HepG2 (cell line): ENCODE results near the gene ZMIZ1. TPM values are rescaled to one million over a fixed set of nuclear protein-coding genes. Genes with fewer than 3 reads are reported as not detected.

Source experiments
- ARNTL ChIP-seq: sonication (generic); formaldehyde crosslinking; IDR thresholded peaks from 2 replicates; pipeline ENCODE4 v1.4.0; 2020; ENCODE audit warnings: mild to moderate bottlenecking, missing genetic modification reagents
- FOXK1 ChIP-seq: sonication (generic); formaldehyde crosslinking; IDR thresholded peaks from 2 replicates; pipeline ENCODE4 v1.4.0; 2020; ENCODE audit warnings: low read depth, missing genetic modification reagents, borderline replicate concordance
- ISL2 ChIP-seq: sonication (generic); formaldehyde crosslinking; IDR thresholded peaks from 2 replicates; pipeline ENCODE4 v1.5.0; 2020; ENCODE audit warnings: missing genetic modification reagents
- KAT8 ChIP-seq: IDR thresholded peaks from 2 replicates; pipeline ENCODE4 v1.6.1; 2016; ENCODE audit warnings: missing genetic modification reagents, missing compliant biosample characterization
- KDM3A ChIP-seq: IDR thresholded peaks from 2 replicates; pipeline ENCODE4 v1.6.1; 2018; ENCODE audit warnings: low read depth, missing compliant biosample characterization
- PHF20 ChIP-seq: sonication (generic); formaldehyde crosslinking; IDR thresholded peaks from 2 replicates; pipeline ENCODE4 v1.5.0; 2020; ENCODE audit warnings: mild to moderate bottlenecking, missing genetic modification reagents
- RCOR2 ChIP-seq: IDR thresholded peaks from 2 replicates; pipeline ENCODE4 v1.6.1; 2016; ENCODE audit warnings: missing biosample characterization, missing genetic modification reagents
- SIN3B ChIP-seq: fragments of 150-350 bp; IDR thresholded peaks from 2 replicates; pipeline ENCODE4 v1.6.1; 2014; ENCODE audit warnings: low read length
- WIZ ChIP-seq: sonication (generic); formaldehyde crosslinking; IDR thresholded peaks from 2 replicates; pipeline ENCODE4 v1.5.1; 2020; ENCODE audit warnings: mild to moderate bottlenecking, missing genetic modification reagents
- ZBTB38 ChIP-seq: sonication (generic); formaldehyde crosslinking; IDR thresholded peaks from 2 replicates; pipeline ENCODE4 v1.5.1; 2020; ENCODE audit warnings: mild to moderate bottlenecking, missing genetic modification reagents
- ZNF207 ChIP-seq: fragments of 450-650 bp; IDR thresholded peaks from 2 replicates; pipeline ENCODE4 v1.6.1; 2016; ENCODE audit warnings: antibody characterized with exemption, borderline replicate concordance
- ZNF234 ChIP-seq: sonication (generic); formaldehyde crosslinking; conservative IDR thresholded peaks from 2 replicates; pipeline ENCODE4 v1.5.1; 2020; ENCODE audit warnings: mild to moderate bottlenecking, missing genetic modification reagents
- ZNF430 ChIP-seq: sonication (generic); formaldehyde crosslinking; IDR thresholded peaks from 2 replicates; pipeline ENCODE4 v1.9.0; 2021; ENCODE audit warnings: mild to moderate bottlenecking, missing genetic modification reagents
- ZNF570 ChIP-seq: sonication (generic); formaldehyde crosslinking; IDR thresholded peaks from 2 replicates; pipeline ENCODE4 v1.4.0; 2020; ENCODE audit warnings: mild to moderate bottlenecking, missing genetic modification reagents, borderline replicate concordance
- ZNF572 ChIP-seq: sonication (generic); formaldehyde crosslinking; IDR thresholded peaks from 2 replicates; pipeline ENCODE4 v1.5.1; 2020; ENCODE audit warnings: mild to moderate bottlenecking, missing genetic modification reagents
- ZNF747 ChIP-seq: sonication (generic); formaldehyde crosslinking; IDR thresholded peaks from 2 replicates; pipeline ENCODE4 v1.8.1; 2023; ENCODE audit warnings: missing genetic modification reagents, mild to moderate bottlenecking, borderline replicate concordance
- ZNF768 ChIP-seq: sonication (generic); formaldehyde crosslinking; IDR thresholded peaks from 2 replicates; pipeline ENCODE4 v1.4.0; 2020; ENCODE audit warnings: missing genetic modification reagents
- polyA plus RNA-seq, 8 experiments: library from polyadenylated mRNA; depleted of rRNA in 3 of 8; stranded (reverse) in 7 of 8; unstranded in 1 of 8; fragments of >200 nt; fragmentation: Illumina TruSeq in 4 of 8; extraction: Trizol in 4 of 8; gene quantifications; 2 replicates each; pipeline versions ENCODE4 v1.2.1 to v1.2.3, GENCODE V29; 2011 to 2016; ENCODE audit warnings: low read depth in 4 of 8, missing spikeins in 1 of 8, mixed read lengths in 1 of 8; ENCODE audit not compliant: insufficient read depth in 1 of 8
- total RNA-seq, 5 experiments: library from RNA; depleted of rRNA; stranded (reverse); fragments of >200 nt; fragmentation: Illumina TruSeq; extraction: Trizol; gene quantifications; 2 replicates each; pipeline ENCODE4 v1.2.3, GENCODE V29; 2016; ENCODE audit warnings: low read depth in 1 of 5
- TF ChIP-seq, protein P1 (sequence below): sonication (generic); formaldehyde crosslinking; IDR thresholded peaks from 2 replicates; pipeline ENCODE4 v1.4.0; 2020; ENCODE audit warnings: missing genetic modification reagents, low read depth, mild to moderate bottlenecking, borderline replicate concordance
- TF ChIP-seq, protein P2 (sequence below): sonication (generic); formaldehyde crosslinking; IDR thresholded peaks from 2 replicates; pipeline ENCODE4 v1.5.0; 2020; ENCODE audit warnings: missing genetic modification reagents
- TF ChIP-seq, protein P3 (sequence below): sonication (generic); formaldehyde crosslinking; conservative IDR thresholded peaks from 2 replicates; pipeline ENCODE4 v1.8.0; 2022; ENCODE audit warnings: missing genetic modification reagents
- TF ChIP-seq, protein P4 (sequence below): sonication (generic); formaldehyde crosslinking; IDR thresholded peaks from 2 replicates; pipeline ENCODE4 v1.5.0; 2020; ENCODE audit warnings: missing genetic modification reagents
- TF ChIP-seq, protein P5 (sequence below): sonication (generic); formaldehyde crosslinking; IDR thresholded peaks from 2 replicates; pipeline ENCODE4 v1.4.0; 2020; ENCODE audit warnings: low read depth, missing genetic modification reagents

Gene ZMIZ1
- total and polyA plus RNA-seq, 2 of the 13 experiments (the other 11 are each of a cell fraction or from before 2014, with no cell fraction given) = 5.3 to 10.2 TPM

DNA sequence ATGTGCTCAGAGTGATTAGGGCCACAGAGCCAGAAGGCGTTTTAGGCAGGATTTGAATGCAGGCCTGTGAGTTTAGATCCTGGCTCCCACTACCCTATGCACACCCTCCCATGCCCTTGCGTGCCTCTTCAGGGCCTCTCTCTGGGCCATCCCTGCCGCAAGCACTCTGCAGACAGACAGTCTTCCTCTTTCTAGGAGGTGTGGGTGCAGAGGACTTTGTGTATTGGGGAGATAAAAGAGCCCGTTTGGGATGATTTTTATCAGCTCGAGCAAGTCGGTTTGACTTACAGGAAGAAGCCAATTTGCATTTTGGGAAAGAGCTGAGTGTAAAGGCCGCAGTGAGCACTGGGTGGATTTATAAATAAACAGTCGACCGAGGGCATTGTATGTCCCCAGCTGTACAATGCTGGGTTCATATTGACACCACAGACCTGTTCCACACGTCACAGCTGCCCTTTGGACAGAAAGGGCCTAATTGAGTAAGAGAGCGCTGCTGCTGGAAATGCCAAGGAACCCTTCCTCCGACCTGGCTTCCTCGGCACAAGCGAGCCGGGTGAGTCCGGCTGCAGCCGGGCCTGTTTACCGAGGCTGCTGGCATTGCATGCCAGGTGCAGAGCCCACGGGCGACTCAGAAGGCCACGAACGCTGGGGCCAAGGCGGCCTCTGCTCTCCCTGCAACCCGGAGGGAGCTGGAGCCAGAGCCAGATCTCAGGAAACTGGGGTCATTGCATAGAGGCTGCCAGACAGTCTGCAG is 25.1 kb downstream of the ZMIZ1 start (continued):
- TF ChIP-seq ARNTL (CRISPR knock-in tag) = peak; percentile 69
- TF ChIP-seq, protein P1, sequence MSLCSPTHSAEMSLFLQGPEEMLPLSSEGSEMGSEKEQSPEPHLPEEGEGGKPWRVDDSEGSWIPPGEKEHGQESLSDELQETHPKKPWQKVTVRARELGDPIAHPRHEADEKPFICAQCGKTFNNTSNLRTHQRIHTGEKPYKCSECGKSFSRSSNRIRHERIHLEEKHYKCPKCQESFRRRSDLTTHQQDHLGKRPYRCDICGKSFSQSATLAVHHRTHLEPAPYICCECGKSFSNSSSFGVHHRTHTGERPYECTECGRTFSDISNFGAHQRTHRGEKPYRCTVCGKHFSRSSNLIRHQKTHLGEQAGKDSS (CRISPR knock-in tag) = 0 out of 2 replicates have a peak, but pooled peaks have one; percentile 17
- TF ChIP-seq ZNF572 (CRISPR knock-in tag) = no peak
- no peak for TF ChIP-seq WIZ (CRISPR knock-in tag)
- TF ChIP-seq ZNF207 = no peak
- TF ChIP-seq, protein P2, sequence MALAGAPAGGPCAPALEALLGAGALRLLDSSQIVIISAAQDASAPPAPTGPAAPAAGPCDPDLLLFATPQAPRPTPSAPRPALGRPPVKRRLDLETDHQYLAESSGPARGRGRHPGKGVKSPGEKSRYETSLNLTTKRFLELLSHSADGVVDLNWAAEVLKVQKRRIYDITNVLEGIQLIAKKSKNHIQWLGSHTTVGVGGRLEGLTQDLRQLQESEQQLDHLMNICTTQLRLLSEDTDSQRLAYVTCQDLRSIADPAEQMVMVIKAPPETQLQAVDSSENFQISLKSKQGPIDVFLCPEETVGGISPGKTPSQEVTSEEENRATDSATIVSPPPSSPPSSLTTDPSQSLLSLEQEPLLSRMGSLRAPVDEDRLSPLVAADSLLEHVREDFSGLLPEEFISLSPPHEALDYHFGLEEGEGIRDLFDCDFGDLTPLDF (CRISPR knock-in tag) = 0 out of 2 replicates have a peak, but pooled peaks have one; percentile 35
- no peak; the same call in 1 of the 2 replicates for TF ChIP-seq RCOR2 (CRISPR knock-in tag)
- TF ChIP-seq SIN3B = no peak
- no peak for TF ChIP-seq ZNF570 (CRISPR knock-in tag)
- TF ChIP-seq ZNF747 (CRISPR knock-in tag) = 0 out of 2 replicates have a peak, but pooled peaks have one; percentile 28
- TF ChIP-seq FOXK1 (CRISPR knock-in tag) = peak; percentile 95
- TF ChIP-seq, protein P3, sequence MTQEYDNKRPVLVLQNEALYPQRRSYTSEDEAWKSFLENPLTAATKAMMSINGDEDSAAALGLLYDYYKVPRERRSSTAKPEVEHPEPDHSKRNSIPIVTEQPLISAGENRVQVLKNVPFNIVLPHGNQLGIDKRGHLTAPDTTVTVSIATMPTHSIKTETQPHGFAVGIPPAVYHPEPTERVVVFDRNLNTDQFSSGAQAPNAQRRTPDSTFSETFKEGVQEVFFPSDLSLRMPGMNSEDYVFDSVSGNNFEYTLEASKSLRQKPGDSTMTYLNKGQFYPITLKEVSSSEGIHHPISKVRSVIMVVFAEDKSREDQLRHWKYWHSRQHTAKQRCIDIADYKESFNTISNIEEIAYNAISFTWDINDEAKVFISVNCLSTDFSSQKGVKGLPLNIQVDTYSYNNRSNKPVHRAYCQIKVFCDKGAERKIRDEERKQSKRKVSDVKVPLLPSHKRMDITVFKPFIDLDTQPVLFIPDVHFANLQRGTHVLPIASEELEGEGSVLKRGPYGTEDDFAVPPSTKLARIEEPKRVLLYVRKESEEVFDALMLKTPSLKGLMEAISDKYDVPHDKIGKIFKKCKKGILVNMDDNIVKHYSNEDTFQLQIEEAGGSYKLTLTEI (CRISPR knock-in tag) = no peak
- no peak for TF ChIP-seq ZNF234 (CRISPR knock-in tag)
- peak; percentile 11; the same call in 1 of the 2 replicates for TF ChIP-seq ZNF768 (CRISPR knock-in tag)
- TF ChIP-seq KDM3A (CRISPR knock-in tag) = peak; percentile 88; the same call in 1 of the 2 replicates
- TF ChIP-seq ISL2 (CRISPR knock-in tag) = peak; percentile 76; the same call in 1 of the 2 replicates
- TF ChIP-seq, protein P4, sequence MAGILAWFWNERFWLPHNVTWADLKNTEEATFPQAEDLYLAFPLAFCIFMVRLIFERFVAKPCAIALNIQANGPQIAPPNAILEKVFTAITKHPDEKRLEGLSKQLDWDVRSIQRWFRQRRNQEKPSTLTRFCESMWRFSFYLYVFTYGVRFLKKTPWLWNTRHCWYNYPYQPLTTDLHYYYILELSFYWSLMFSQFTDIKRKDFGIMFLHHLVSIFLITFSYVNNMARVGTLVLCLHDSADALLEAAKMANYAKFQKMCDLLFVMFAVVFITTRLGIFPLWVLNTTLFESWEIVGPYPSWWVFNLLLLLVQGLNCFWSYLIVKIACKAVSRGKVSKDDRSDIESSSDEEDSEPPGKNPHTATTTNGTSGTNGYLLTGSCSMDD = no peak
- peak; percentile 20; the same call in 1 of the 2 replicates for TF ChIP-seq ZBTB38 (CRISPR knock-in tag)
- peak; percentile 76 for TF ChIP-seq ZNF430 (CRISPR knock-in tag)
- no peak for TF ChIP-seq PHF20
- TF ChIP-seq KAT8 (CRISPR knock-in tag) = peak; percentile 62; the same call in 1 of the 2 replicates
- TF ChIP-seq, protein P5, sequence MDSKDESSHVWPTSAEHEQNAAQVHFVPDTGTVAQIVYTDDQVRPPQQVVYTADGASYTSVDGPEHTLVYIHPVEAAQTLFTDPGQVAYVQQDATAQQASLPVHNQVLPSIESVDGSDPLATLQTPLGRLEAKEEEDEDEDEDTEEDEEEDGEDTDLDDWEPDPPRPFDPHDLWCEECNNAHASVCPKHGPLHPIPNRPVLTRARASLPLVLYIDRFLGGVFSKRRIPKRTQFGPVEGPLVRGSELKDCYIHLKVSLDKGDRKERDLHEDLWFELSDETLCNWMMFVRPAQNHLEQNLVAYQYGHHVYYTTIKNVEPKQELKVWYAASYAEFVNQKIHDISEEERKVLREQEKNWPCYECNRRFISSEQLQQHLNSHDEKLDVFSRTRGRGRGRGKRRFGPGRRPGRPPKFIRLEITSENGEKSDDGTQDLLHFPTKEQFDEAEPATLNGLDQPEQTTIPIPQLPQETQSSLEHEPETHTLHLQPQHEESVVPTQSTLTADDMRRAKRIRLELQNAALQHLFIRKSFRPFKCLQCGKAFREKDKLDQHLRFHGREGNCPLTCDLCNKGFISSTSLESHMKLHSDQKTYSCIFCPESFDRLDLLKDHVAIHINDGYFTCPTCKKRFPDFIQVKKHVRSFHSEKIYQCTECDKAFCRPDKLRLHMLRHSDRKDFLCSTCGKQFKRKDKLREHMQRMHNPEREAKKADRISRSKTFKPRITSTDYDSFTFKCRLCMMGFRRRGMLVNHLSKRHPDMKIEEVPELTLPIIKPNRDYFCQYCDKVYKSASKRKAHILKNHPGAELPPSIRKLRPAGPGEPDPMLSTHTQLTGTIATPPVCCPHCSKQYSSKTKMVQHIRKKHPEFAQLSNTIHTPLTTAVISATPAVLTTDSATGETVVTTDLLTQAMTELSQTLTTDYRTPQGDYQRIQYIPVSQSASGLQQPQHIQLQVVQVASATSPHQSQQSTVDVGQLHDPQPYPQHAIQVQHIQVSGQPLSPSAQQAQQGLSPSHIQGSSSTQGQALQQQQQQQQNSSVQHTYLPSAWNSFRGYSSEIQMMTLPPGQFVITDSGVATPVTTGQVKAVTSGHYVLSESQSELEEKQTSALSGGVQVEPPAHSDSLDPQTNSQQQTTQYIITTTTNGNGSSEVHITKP (CRISPR knock-in tag) = no peak
